SK-N-SH (cell line): ENCODE results near the gene NDUFAF8. TPM values are rescaled to one million over a fixed set of nuclear protein-coding genes. Genes with fewer than 3 reads are reported as not detected.

Source experiments
- CTCF ChIA-PET: fragments of 300-600, 350-600 bp; formaldehyde crosslinking; extraction: SDS; loops from one replicate; lab custom pipeline; 2021; lab: Yijun Ruan, JAX
- POLR2A ChIA-PET: fragments of 350-600 bp; sonication (Branson Sonifier 250); formaldehyde crosslinking; extraction: SDS; loops from one replicate; lab custom pipeline; 2020; ENCODE audit warnings: antibody characterized with exemption, inconsistent platforms; lab: Yijun Ruan, JAX
- DNase-seq: peaks from one replicate; pipeline ENCODE4 v3.0.0; 2012
- H2AFZ ChIP-seq: fragments of 200-600 bp; sonication (generic); 2 replicates; pipeline ENCODE4 v1.8.1; 2016; ENCODE audit warnings: antibody characterized with exemption, mild to moderate bottlenecking, low read depth
- H3F3A ChIP-seq: fragments of 200-600 bp; sonication (generic); replicated peaks from 2 replicates; pipeline ENCODE3; 2016; ENCODE audit warnings: antibody characterized with exemption, mild to moderate bottlenecking; ENCODE audit not compliant: insufficient read depth
- H3K27ac ChIP-seq, 2 experiments: fragments of 200-500 bp in 1 of 2; fragments of 200-600 bp in 1 of 2; sonication (Bioruptor generic) in 1 of 2; sonication (generic), shearing (Covaris generic) in 1 of 2; 2 replicates each; pipeline versions ENCODE4 v1.5.1 to v1.6.1; 2014 to 2016; ENCODE audit warnings: low read depth in 2 of 2, inconsistent platforms in 1 of 2, low read length in 1 of 2, mild to moderate bottlenecking in 1 of 2, mixed read lengths in 1 of 2
- H3K27me3 ChIP-seq: fragments of 200-600 bp; sonication (generic), shearing (Covaris generic); 2 replicates; pipeline ENCODE4 v1.6.1; 2016; ENCODE audit warnings: mixed run types; ENCODE audit not compliant: insufficient read depth
- H3K36me3 ChIP-seq, 2 experiments: fragments of 200-500 bp in 1 of 2; fragments of 200-600 bp in 1 of 2; sonication (Bioruptor generic) in 1 of 2; sonication (generic) in 1 of 2; replicated peaks in 1 of 2; 2 replicates each; pipeline versions ENCODE3 to v1.5.1; 2014 to 2016; ENCODE audit warnings: low read length in 1 of 2, mild to moderate bottlenecking in 1 of 2; ENCODE audit not compliant: insufficient read depth in 2 of 2, control insufficient read depth in 1 of 2
- H3K4me1 ChIP-seq, 2 experiments: fragments of 200-500 bp in 1 of 2; fragments of 200-600 bp in 1 of 2; sonication (Bioruptor generic) in 1 of 2; sonication (generic), shearing (Covaris generic) in 1 of 2; 2 replicates each; pipeline versions ENCODE4 v1.5.1 to v1.6.1; 2014 to 2016; ENCODE audit warnings: low read depth in 1 of 2, low read length in 1 of 2, mixed run types in 1 of 2; ENCODE audit not compliant: insufficient read depth in 2 of 2, control insufficient read depth in 1 of 2
- H3K4me2 ChIP-seq: fragments of 200-600 bp; sonication (generic), shearing (Covaris generic); 2 replicates; pipeline ENCODE4 v1.6.1; 2017; ENCODE audit warnings: mixed run types
- H3K4me3 ChIP-seq, 2 experiments: fragments of 200-500 bp in 1 of 2; fragments of 200-600 bp in 1 of 2; sonication (Bioruptor generic) in 1 of 2; sonication (generic), shearing (Covaris generic) in 1 of 2; 2 replicates each; pipeline versions ENCODE4 v1.5.1 to v1.8.1; 2014 to 2016; ENCODE audit warnings: low read depth in 2 of 2, inconsistent platforms in 1 of 2, low read length in 1 of 2, mild to moderate bottlenecking in 1 of 2, mixed read lengths in 1 of 2, moderate library complexity in 1 of 2
- H3K79me2 ChIP-seq: fragments of 200-600 bp; sonication (generic); 2 replicates; pipeline ENCODE4 v1.8.1; 2017; ENCODE audit warnings: mild to moderate bottlenecking; ENCODE audit not compliant: insufficient read depth
- H3K9ac ChIP-seq: fragments of 200-600 bp; sonication (generic); 2 replicates; pipeline ENCODE4 v1.6.1; 2017; ENCODE audit warnings: mixed run types
- H3K9me2 ChIP-seq: fragments of 200-600 bp; sonication (generic); 2 replicates; pipeline ENCODE4 v1.6.1; 2017; ENCODE audit warnings: mixed run types
- H3K9me3 ChIP-seq: fragments of 200-600 bp; sonication (generic); 2 replicates; pipeline ENCODE4 v1.6.1; 2017; ENCODE audit warnings: mixed run types, mild to moderate bottlenecking, moderate library complexity
- H4K20me1 ChIP-seq: fragments of 200-600 bp; sonication (generic); 2 replicates; pipeline ENCODE4 v1.6.1; 2017; ENCODE audit warnings: mild to moderate bottlenecking, mixed run types; ENCODE audit not compliant: insufficient read depth
- ELF1 ChIP-seq: IDR thresholded peaks from 2 replicates; pipeline ENCODE4 v1.4.0; 2012
- EZH2phosphoT487 ChIP-seq: fragments of 200-600 bp; sonication (generic); IDR thresholded peaks from 2 replicates; pipeline ENCODE4 v1.6.1; 2017; ENCODE audit warnings: low read depth, mixed run types, mild to moderate bottlenecking, antibody characterized with exemption, moderate library complexity, borderline replicate concordance
- FOSL2 ChIP-seq: IDR thresholded peaks from 2 replicates; pipeline ENCODE4 v1.4.0; 2012; ENCODE audit warnings: low read depth, mild to moderate bottlenecking, moderate library complexity, borderline replicate concordance
- FOXJ3 ChIP-seq: sonication (generic); formaldehyde crosslinking; IDR thresholded peaks from 2 replicates; pipeline ENCODE4 v1.5.1; 2020; ENCODE audit warnings: mild to moderate bottlenecking, missing genetic modification reagents
- FOXM1 ChIP-seq: IDR thresholded peaks from 2 replicates; pipeline ENCODE4 v1.4.0; 2012; ENCODE audit warnings: low read depth, mild to moderate bottlenecking
- GABPA ChIP-seq: IDR thresholded peaks from 2 replicates; pipeline ENCODE4 v1.4.0; 2012; ENCODE audit warnings: low read depth, mild to moderate bottlenecking
- IRF3 ChIP-seq: fragments of 150-350 bp; IDR thresholded peaks from 2 replicates; pipeline ENCODE4 v1.6.1; 2016; ENCODE audit warnings: mild to moderate bottlenecking, low read depth, low read length
- JUND ChIP-seq: IDR thresholded peaks from 2 replicates; pipeline ENCODE4 v1.4.0; 2012
- MAX ChIP-seq: IDR thresholded peaks from 2 replicates; pipeline ENCODE4 v1.4.0; 2012; ENCODE audit warnings: low read depth
- POLR2AphosphoS5 ChIP-seq: IDR thresholded peaks from 2 replicates; pipeline ENCODE4 v1.6.1; 2012; ENCODE audit warnings: low read depth, low read length
- RAD21 ChIP-seq: IDR thresholded peaks from 2 replicates; pipeline ENCODE4 v1.6.1; 2012; ENCODE audit warnings: mild to moderate bottlenecking, low read length
- RCOR1 ChIP-seq: fragments of 150-350 bp; IDR thresholded peaks from 2 replicates; pipeline ENCODE4 v1.6.1; 2017; ENCODE audit warnings: antibody characterized with exemption, low read length
- TAF1 ChIP-seq: IDR thresholded peaks from 2 replicates; pipeline ENCODE4 v1.6.1; 2012; ENCODE audit warnings: low read depth, mild to moderate bottlenecking, low read length, moderate library complexity, borderline replicate concordance
- USF1 ChIP-seq: IDR thresholded peaks from 2 replicates; pipeline ENCODE4 v1.4.0; 2012; ENCODE audit warnings: low read depth, borderline replicate concordance
- YY1 ChIP-seq: IDR thresholded peaks from 2 replicates; pipeline ENCODE4 v1.4.0; 2012; ENCODE audit warnings: low read depth, mild to moderate bottlenecking
- WGBS: methylation state at CpG from one replicate; pipeline ENCODE4 v1.1.6; 2017; ENCODE audit warnings: low lambda C conversion rate; 5-methylcytosine and 5-hydroxymethylcytosine counted together
- polyA plus RNA-seq, 3 experiments: library from polyadenylated mRNA; depleted of rRNA; stranded (reverse); fragments of >200 nt; gene quantifications; 2 replicates each; pipeline ENCODE4 v1.2.3, GENCODE V29; 2012
- TF ChIP-seq, protein P1 (sequence below): fragments of 200-600 bp; sonication (generic); IDR thresholded peaks from 2 replicates; pipeline ENCODE4 v1.6.1; 2017; ENCODE audit warnings: antibody characterized with exemption, mild to moderate bottlenecking, moderate library complexity

Gene NDUFAF8
- polyA plus RNA-seq, 1 of the 3 experiments (the other 2 are of a cell fraction) = 229 TPM

GRCh38 chr17:81252326-81252986 is 13.3 kb downstream of the NDUFAF8 start (continued):
- TF ChIP-seq, protein P1, sequence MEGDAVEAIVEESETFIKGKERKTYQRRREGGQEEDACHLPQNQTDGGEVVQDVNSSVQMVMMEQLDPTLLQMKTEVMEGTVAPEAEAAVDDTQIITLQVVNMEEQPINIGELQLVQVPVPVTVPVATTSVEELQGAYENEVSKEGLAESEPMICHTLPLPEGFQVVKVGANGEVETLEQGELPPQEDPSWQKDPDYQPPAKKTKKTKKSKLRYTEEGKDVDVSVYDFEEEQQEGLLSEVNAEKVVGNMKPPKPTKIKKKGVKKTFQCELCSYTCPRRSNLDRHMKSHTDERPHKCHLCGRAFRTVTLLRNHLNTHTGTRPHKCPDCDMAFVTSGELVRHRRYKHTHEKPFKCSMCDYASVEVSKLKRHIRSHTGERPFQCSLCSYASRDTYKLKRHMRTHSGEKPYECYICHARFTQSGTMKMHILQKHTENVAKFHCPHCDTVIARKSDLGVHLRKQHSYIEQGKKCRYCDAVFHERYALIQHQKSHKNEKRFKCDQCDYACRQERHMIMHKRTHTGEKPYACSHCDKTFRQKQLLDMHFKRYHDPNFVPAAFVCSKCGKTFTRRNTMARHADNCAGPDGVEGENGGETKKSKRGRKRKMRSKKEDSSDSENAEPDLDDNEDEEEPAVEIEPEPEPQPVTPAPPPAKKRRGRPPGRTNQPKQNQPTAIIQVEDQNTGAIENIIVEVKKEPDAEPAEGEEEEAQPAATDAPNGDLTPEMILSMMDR = no peak
- TF ChIP-seq, all 33 proteins: peak for 0

- Histone ChIP-seq H3K9me3 (no peaks in the 10 kb centered on the region), H3K9ac (no peak overlapping the region), H3K36me3 (peaks cover 35 to 44% of the 10 kb centered on the region in 2 experiments), H3F3A (no peaks in the 10 kb centered on the region), H3K27ac (peak overlapping the region in 1 of 2 experiments; percentile 62; a peak in 2 of 4 replicates), H3K4me3 (peak overlapping the region in 1 of 2 experiments; percentile 21; a peak in 1 of 4 replicates), H3K79me2 (peaks cover 13% of the 10 kb centered on the region; the same call in 1 of the 2 replicates), H3K27me3 (no peaks in the 10 kb centered on the region), H3K4me1 (peaks cover 0 to 33% of the 10 kb centered on the region in 2 experiments; a peak in 1 of 4 replicates), H3K4me2 (no peak overlapping the region), H3K9me2 (no peaks in the 10 kb centered on the region), H2AFZ (no peak overlapping the region), H4K20me1 (peaks cover 12% of the 10 kb centered on the region; the same call in 1 of the 2 replicates)
- ChIA-PET CTCF (interaction anchor here (0.6 to 11.3 kb wide), 70 partner anchors 9 to 768 kb away, joined by 3 to 140 read pairs (median 4); partner anchors contain the start of genes BAHCC1, CEP131, FAAP100 and NDUFAF8), POLR2A (interaction anchor here (1.3 kb wide), 1 partner anchor 232 kb away, joined by 5 read pairs; no protein-coding TSS in a partner anchor)
- WGBS = 80% methylated on average over 13 of the region's 15 CpGs
- DNase-seq = no peak
- no peak for TF ChIP-seq FOXM1
- TF ChIP-seq YY1 = no peak
- no peak for TF ChIP-seq TAF1
- TF ChIP-seq USF1 = no peak
- TF ChIP-seq MAX = no peak
Measured at GRCh38 chr17:81252987-81253329, 13.8 kb downstream of the NDUFAF8 start.

DNA sequence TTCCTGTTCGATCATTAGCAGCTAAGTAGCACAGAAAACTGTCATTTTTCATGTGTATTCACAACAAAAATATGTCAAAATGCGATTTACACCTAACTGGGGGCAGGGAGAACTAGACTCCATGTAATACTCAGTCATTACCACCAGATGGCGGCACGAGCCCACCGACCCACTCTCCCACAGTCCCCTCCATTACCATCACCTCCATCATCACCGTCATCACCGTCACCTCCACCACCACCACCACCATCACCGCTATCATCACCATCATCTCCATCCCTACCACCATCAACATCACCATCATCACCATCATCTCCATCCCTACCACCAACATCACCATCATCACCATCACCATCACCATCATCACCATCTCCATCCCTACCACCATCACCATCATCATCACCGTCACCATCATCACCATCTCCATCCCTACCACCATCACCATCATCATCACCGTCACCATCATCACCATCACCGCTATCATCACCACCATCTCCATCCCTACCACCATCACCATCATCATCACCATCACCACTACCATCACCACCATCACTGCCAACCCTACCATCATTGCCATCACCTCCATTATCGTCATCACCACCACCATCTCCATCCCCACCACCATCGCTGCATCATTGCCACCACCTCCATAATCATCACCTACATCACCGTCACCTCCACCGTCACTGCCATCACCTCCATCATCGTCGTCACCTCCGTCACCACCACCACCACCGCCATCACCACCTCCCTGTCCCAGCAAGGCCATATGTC is 14.4 kb downstream of the NDUFAF8 start:
- H3K27me3 ChIP-seq = no peaks in the 10 kb centered on the region
- H3K9me2 ChIP-seq = no peaks in the 10 kb centered on the region
- peaks cover 39 to 48% of the 10 kb centered on the region in 2 experiments for H3K36me3 ChIP-seq
- H3K9ac ChIP-seq = no peak overlapping the region
- WGBS = 72% methylated on average over 19 of the region's 19 CpGs
- H3K4me1 ChIP-seq = peaks cover 0 to 38% of the 10 kb centered on the region in 2 experiments; a peak in 1 of 4 replicates
- POLR2A ChIA-PET = interaction anchor here (1.3 kb wide), 1 partner anchor 231 kb away, joined by 5 read pairs; no protein-coding TSS in a partner anchor
- peak; percentile 92 for DNase-seq
- peaks cover 13% of the 10 kb centered on the region; the same call in 1 of the 2 replicates for H3K79me2 ChIP-seq
- peak overlapping the region in 1 of 2 experiments; percentile 21; a peak in 1 of 4 replicates for H3K4me3 ChIP-seq
- H3F3A ChIP-seq = no peaks in the 10 kb centered on the region
- H4K20me1 ChIP-seq = peaks cover 16% of the 10 kb centered on the region
- H2AFZ ChIP-seq = no peak overlapping the region
- no peaks in the 10 kb centered on the region for H3K9me3 ChIP-seq
- H3K27ac ChIP-seq = no peak overlapping the region; a peak in 1 of 4 replicates
- CTCF ChIA-PET = interaction anchor here (0.6 to 11.3 kb wide), 77 partner anchors 8 to 356 kb away, joined by 3 to 140 read pairs (median 4); partner anchors contain the start of genes BAHCC1, CEP131, FAAP100 and NDUFAF8
- H3K4me2 ChIP-seq = no peak overlapping the region
- TF ChIP-seq JUND (no peak), RAD21 (peak; percentile 99), GABPA (no peak), POLR2AphosphoS5 (no peak), FOXJ3 (no peak), EZH2phosphoT487 (no peak), USF1 (no peak), ELF1 (no peak), FOSL2 (no peak), RCOR1 (0 out of 2 replicates have a peak, but pooled peaks have one; percentile 15), MAX (no peak), IRF3 (no peak)
